Calu3 (cell line): ENCODE results near the gene TPK1. TPM values are rescaled to one million over a fixed set of nuclear protein-coding genes. Genes with fewer than 3 reads are reported as not detected.

Experiments used
- BruUV-seq: library from RNA; stranded (reverse); fragments of 400-500 nt; replicated peaks from 2 replicates; lab custom pipeline; 2021; lab: Mats Ljungman, UMichigan
- CTCF ChIA-PET: fragments of 300-600 bp; sonication (Branson Sonifier 250); formaldehyde crosslinking; loops from one replicate; lab custom pipeline; 2022; ENCODE audit warnings: antibody characterized with exemption; lab: Charles Lee
- DNase-seq: peaks from one replicate; pipeline ENCODE4 v3.0.0; 2022
- H3K27ac Mint-ChIP-seq: one replicate; pipeline ENCODE4 v1.8.0; 2022; ENCODE audit warnings: mixed read lengths; ENCODE audit not compliant: unreplicated experiment
- H3K27me3 Mint-ChIP-seq: one replicate; pipeline ENCODE4 v1.8.0; 2022; ENCODE audit warnings: mixed read lengths; ENCODE audit not compliant: unreplicated experiment
- H3K36me3 Mint-ChIP-seq: one replicate; pipeline ENCODE4 v1.8.0; 2022; ENCODE audit warnings: mild to moderate bottlenecking, moderate library complexity, mixed read lengths; ENCODE audit not compliant: insufficient read depth, unreplicated experiment
- H3K4me1 Mint-ChIP-seq: one replicate; pipeline ENCODE4 v1.8.0; 2022; ENCODE audit warnings: mild to moderate bottlenecking, low read depth, mixed read lengths; ENCODE audit not compliant: unreplicated experiment
- H3K4me3 Mint-ChIP-seq: one replicate; pipeline ENCODE4 v1.8.0; 2022; ENCODE audit warnings: mild to moderate bottlenecking, low read depth, moderate library complexity, mixed read lengths; ENCODE audit not compliant: unreplicated experiment
- H3K9me3 Mint-ChIP-seq: one replicate; pipeline ENCODE4 v1.8.0; 2022; ENCODE audit warnings: low read depth, mixed read lengths; ENCODE audit not compliant: unreplicated experiment
- intact Hi-C: fragments of 100-400 bp; cut with micrococcal nuclease; formaldehyde crosslinking; loops from one replicate; pipeline ENCODE4 v1.10.0; 2022; ENCODE audit not compliant: unreplicated experiment
- total RNA-seq: library from RNA; stranded (reverse); gene quantifications from 2 replicates; pipeline ENCODE4 v1.2.3, GENCODE V29; 2022
- TF ChIP-seq, protein P1 (sequence below): fragments of 200-600 bp; IDR thresholded peaks from one replicate; pipeline ENCODE4 v1.8.0; 2022; ENCODE audit warnings: antibody characterized with exemption; ENCODE audit not compliant: unreplicated experiment

TPK1 gene
- total RNA-seq, 1 experiment from 2014 or later = 13.2 TPM

DNA sequence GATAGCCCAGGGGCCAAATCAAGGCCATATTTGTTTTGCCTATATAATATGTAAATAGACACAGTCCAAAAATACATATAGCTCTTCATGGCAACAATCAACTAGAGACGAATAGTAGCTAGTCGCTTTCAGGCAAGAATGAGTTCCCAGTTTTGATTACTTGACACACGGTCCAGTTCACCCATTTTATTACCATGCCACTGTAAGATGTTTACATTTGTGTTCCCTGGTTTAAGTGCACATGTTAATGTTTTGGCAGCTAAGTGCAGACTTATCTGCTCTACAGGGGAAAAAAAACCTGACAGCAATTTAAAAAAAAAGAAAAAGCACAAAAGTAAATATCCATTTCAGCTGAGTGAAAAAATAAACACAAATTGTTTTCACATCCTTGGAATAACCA is 213.1 kb downstream of the TPK1 start:
- H3K36me3 Mint-ChIP-seq = no peaks in the 10 kb centered on the region
- H3K4me3 Mint-ChIP-seq = no peak overlapping the region
- no peak for DNase-seq
- no peaks in the 10 kb centered on the region for H3K27me3 Mint-ChIP-seq
- H3K4me1 Mint-ChIP-seq = no peaks in the 10 kb centered on the region
- TF ChIP-seq, protein P1, sequence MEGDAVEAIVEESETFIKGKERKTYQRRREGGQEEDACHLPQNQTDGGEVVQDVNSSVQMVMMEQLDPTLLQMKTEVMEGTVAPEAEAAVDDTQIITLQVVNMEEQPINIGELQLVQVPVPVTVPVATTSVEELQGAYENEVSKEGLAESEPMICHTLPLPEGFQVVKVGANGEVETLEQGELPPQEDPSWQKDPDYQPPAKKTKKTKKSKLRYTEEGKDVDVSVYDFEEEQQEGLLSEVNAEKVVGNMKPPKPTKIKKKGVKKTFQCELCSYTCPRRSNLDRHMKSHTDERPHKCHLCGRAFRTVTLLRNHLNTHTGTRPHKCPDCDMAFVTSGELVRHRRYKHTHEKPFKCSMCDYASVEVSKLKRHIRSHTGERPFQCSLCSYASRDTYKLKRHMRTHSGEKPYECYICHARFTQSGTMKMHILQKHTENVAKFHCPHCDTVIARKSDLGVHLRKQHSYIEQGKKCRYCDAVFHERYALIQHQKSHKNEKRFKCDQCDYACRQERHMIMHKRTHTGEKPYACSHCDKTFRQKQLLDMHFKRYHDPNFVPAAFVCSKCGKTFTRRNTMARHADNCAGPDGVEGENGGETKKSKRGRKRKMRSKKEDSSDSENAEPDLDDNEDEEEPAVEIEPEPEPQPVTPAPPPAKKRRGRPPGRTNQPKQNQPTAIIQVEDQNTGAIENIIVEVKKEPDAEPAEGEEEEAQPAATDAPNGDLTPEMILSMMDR = no peak
- H3K9me3 Mint-ChIP-seq = no peaks in the 10 kb centered on the region
- BruUV-seq = no TSS peak
- no peak overlapping the region for H3K27ac Mint-ChIP-seq
- intact Hi-C loops = no loop called here
- CTCF ChIA-PET = interaction anchor here (0.5 kb wide), 1 partner anchor 97 kb away, joined by 3 read pairs; no protein-coding TSS in a partner anchor

DNA sequence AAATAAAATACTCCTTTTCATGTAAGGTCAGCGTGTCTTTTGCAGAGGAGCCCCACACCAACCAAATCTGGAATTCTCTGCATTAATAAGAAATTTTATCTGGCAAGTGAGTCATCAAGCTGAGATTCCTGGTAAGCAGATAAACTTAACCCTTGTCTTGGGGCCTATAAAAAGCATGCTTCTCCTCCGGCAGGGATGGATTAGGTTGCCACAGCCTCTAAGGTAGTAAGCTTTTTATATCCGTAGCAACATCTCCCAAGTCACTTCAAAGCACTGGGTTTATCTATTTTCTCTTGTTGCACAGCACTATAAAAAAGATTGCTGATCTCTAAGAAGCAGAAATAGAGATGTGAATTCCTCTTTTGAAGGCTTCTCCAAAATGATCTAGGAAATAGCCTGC is 229.6 kb downstream of the TPK1 start:
- no peaks in the 10 kb centered on the region for H3K27me3 Mint-ChIP-seq
- BruUV-seq = no TSS peak
- no peak overlapping the region for H3K4me3 Mint-ChIP-seq
- no peaks in the 10 kb centered on the region for H3K36me3 Mint-ChIP-seq
- intact Hi-C loops = no loop called here
- no peaks in the 10 kb centered on the region for H3K9me3 Mint-ChIP-seq
- no peak for DNase-seq
- CTCF ChIA-PET = no interaction called here
- H3K27ac Mint-ChIP-seq = no peak overlapping the region
- no peaks in the 10 kb centered on the region for H3K4me1 Mint-ChIP-seq
- TF ChIP-seq, protein P1 = no peak

DNA sequence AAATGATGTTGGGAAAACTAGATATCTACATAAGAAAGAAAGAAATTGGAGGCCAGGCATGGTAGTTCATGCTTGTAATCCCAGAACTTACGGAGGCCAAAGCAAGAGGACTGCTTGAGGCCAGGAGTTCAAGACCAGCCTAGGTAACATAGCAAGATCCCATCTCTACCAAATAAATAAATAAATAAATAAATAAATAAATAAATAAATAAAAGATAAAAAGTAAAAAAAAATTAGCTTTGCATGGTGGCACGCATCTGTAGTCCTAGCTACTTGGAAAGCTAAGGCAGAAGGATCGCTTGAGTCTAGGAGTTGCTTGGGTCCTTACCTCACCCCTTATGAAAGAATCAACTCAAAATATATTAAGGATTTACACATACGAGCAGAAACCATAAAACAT is 238.9 kb downstream of the TPK1 start:
- CTCF ChIA-PET = no interaction called here
- intact Hi-C loops = no loop called here
- peaks cover 9% of the 10 kb centered on the region for H3K9me3 Mint-ChIP-seq
- no peaks in the 10 kb centered on the region for H3K36me3 Mint-ChIP-seq
- no TSS peak for BruUV-seq
- H3K27me3 Mint-ChIP-seq = no peaks in the 10 kb centered on the region
- TF ChIP-seq, protein P1 = no peak
- DNase-seq = no peak
- no peaks in the 10 kb centered on the region for H3K4me1 Mint-ChIP-seq
- H3K4me3 Mint-ChIP-seq = no peak overlapping the region
- no peak overlapping the region for H3K27ac Mint-ChIP-seq

DNA sequence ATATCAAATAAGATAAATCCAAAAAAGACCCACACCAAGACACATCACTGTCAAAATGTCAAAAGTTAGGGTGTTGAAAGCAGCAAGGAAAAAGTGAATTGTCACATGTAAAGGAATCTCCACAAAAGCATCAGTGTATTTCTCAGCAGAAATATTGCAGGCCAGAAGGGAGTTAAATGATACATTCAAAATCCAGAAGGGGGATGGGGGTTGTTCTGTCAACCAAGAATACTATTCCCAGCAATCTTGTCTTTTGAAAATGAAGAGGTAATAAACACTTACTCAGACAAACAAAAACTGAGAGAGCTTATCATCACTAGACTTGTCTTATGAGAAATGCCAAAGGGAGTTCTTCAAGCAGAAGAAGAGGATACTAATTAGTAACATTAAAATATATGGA is 241.3 kb downstream of the TPK1 start:
- intact Hi-C loops = no loop called here
- CTCF ChIA-PET = no interaction called here
- no peak overlapping the region for H3K4me3 Mint-ChIP-seq
- peaks cover 9% of the 10 kb centered on the region for H3K9me3 Mint-ChIP-seq
- TF ChIP-seq, protein P1 = no peak
- no TSS peak for BruUV-seq
- DNase-seq = no peak
- no peaks in the 10 kb centered on the region for H3K27me3 Mint-ChIP-seq
- H3K36me3 Mint-ChIP-seq = no peaks in the 10 kb centered on the region
- H3K27ac Mint-ChIP-seq = no peak overlapping the region
- no peaks in the 10 kb centered on the region for H3K4me1 Mint-ChIP-seq
